ENCODE measurements around the gene ZNHIT6. TPM values are rescaled to one million over a fixed set of nuclear protein-coding genes. Genes with fewer than 3 reads are reported as not detected.
A peak's percentile ranks its signal among the peaks of the same experiment; 100 is the strongest.

The ZNHIT6 gene
- total RNA-seq, 2 experiments from 2014 or later: 16.7 to 17.9 TPM

DNA sequence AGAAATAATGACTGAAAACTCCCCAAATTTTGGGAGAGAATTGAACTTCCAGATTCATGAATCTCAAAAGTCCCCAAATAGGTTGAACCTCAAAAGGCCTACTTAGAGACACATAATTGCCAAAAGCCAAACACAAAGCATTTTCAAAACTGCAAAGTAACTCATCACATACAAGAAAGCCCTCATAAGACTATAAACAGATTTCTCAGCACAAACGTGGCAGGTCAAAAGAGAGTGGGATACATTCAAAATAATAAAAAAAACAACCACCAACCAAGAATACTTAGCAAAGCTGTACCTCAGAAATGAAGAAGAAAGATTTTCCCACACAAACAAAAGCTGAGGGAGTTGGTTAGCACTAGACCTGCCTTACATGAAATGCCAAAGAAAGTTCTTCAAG is 69.8 kb downstream of the ZNHIT6 start:
- Mint-ChIP-seq H3K9me3 (ENCODE audit: insufficient read depth) (peaks cover 35% of the 10 kb centered on the region), H3K27ac (no peak overlapping the region)

DNA sequence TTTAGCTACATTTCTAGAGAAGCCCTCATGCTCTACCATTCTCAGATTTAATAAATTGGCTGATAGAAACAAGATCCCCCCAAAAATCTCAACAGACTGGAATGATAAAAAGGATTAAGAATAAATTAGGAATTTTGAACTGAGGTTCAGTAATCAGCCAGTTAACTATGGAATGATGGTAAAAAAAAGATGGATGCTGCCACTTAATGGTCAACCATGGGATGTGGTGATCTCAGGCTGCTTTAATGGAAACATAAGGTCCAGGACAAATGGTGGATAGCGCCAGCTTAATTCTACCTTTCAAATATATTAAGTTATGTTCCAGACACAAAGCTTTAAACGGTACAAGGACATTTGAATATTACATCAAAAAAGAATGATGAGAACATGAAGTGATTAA is 77.7 kb downstream of the ZNHIT6 start:
- H3K4me1 Mint-ChIP-seq (ENCODE audit: low read depth): no peaks in the 10 kb centered on the region
- H3K27ac Mint-ChIP-seq: no peak overlapping the region
- ChIA-PET CTCF (no interaction called here), POLR2A (no interaction called here)
- peaks cover 29% of the 10 kb centered on the region for H3K36me3 Mint-ChIP-seq (ENCODE audit: low read depth)
- H3K9me3 Mint-ChIP-seq (ENCODE audit: insufficient read depth): no peaks in the 10 kb centered on the region
- H3K4me3 Mint-ChIP-seq: no peak overlapping the region
- H3K27me3 Mint-ChIP-seq (ENCODE audit: low read depth): no peaks in the 10 kb centered on the region
- ATAC-seq: no peak
- DNase-seq: no peak

More for the DNA sequence above, 69.8 kb downstream of the ZNHIT6 start:
- H3K4me1 Mint-ChIP-seq (ENCODE audit: low read depth): no peaks in the 10 kb centered on the region
- no peak for ATAC-seq
- DNase-seq: no peak
- peaks cover 57% of the 10 kb centered on the region for H3K36me3 Mint-ChIP-seq (ENCODE audit: low read depth)
- H3K27me3 Mint-ChIP-seq (ENCODE audit: low read depth): no peaks in the 10 kb centered on the region
- ChIA-PET POLR2A (no interaction called here), CTCF (no interaction called here)
- H3K4me3 Mint-ChIP-seq: no peak overlapping the region

- ATAC-seq (no peak), DNase-seq (no peak)
- H3K36me3 Mint-ChIP-seq (ENCODE audit: low read depth): peaks cover 23% of the 10 kb centered on the region
- H3K4me1 Mint-ChIP-seq (ENCODE audit: low read depth): no peaks in the 10 kb centered on the region
- H3K27ac Mint-ChIP-seq: no peak overlapping the region
- ChIA-PET CTCF (no interaction called here), POLR2A (no interaction called here)
- H3K4me3 Mint-ChIP-seq: no peak overlapping the region
- H3K9me3 Mint-ChIP-seq (ENCODE audit: insufficient read depth): no peaks in the 10 kb centered on the region
- H3K27me3 Mint-ChIP-seq (ENCODE audit: low read depth): no peaks in the 10 kb centered on the region
Measured at GRCh38 chr1:85629532-85629920, 78.7 kb downstream of the ZNHIT6 start.

- H3K27me3 Mint-ChIP-seq (ENCODE audit: low read depth): no peaks in the 10 kb centered on the region
- ATAC-seq (no peak), DNase-seq (no peak)
- no peaks in the 10 kb centered on the region for H3K9me3 Mint-ChIP-seq (ENCODE audit: insufficient read depth)
- POLR2A ChIA-PET: no interaction called here
- H3K27ac Mint-ChIP-seq: no peak overlapping the region
- no peaks in the 10 kb centered on the region for H3K4me1 Mint-ChIP-seq (ENCODE audit: low read depth)
- no peak overlapping the region for H3K4me3 Mint-ChIP-seq
- CTCF ChIA-PET: no interaction called here
- peaks cover 25% of the 10 kb centered on the region for H3K36me3 Mint-ChIP-seq (ENCODE audit: low read depth)
Measured at GRCh38 chr1:85628791-85629531, 79.3 kb downstream of the ZNHIT6 start.

DNA sequence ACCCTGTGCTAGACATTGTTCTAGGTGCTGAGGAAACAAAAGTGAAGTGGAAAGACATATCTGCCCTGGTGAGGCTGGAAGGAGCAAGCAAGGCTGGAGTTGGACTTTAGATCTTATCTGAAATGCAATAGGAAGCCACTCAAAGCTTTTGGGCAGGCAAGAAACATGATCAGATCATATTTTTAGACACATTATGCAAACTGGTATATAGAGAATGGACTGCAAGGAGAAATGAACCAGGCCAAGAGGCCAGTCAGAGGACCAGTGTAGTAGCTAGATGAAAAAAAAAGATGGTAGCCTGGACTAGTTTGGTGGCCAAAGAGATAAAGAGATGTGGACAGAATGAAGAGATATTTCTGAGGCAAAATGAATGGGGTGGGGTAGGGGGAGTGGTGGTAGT is 81.4 kb downstream of the ZNHIT6 start:
- Mint-ChIP-seq H3K27ac (no peak overlapping the region), H3K36me3 (ENCODE audit: low read depth) (peaks cover 39% of the 10 kb centered on the region)

DNA sequence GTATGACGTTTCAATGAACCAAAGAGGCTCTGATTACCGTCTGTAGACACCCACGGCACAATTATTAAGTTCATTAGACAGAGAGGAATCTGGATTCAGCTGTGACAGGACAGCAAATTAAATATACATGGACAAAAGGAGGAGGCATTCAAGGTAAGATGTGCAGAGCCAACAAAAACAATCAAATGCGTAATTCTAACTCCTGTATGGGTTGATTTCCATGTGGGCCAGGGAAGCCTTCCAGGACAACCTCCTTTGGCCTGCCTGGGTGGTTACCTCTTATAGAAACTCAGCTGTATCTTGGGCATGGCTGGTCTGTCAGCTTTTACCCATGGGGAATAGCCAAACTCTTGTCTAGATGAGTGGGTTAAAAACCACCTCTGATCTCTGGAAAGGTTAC is 83.9 kb downstream of the ZNHIT6 start:
- Mint-ChIP-seq H3K9me3 (ENCODE audit: insufficient read depth) (peaks cover 19% of the 10 kb centered on the region), H3K36me3 (ENCODE audit: low read depth) (peaks cover 44% of the 10 kb centered on the region), H3K27me3 (ENCODE audit: low read depth) (no peaks in the 10 kb centered on the region), H3K4me3 (no peak overlapping the region), H3K4me1 (ENCODE audit: low read depth) (peaks cover 6% of the 10 kb centered on the region), H3K27ac (no peak overlapping the region)
- ChIA-PET CTCF (no interaction called here), POLR2A (no interaction called here)
- DNase-seq (no peak), ATAC-seq (no peak)

More for the DNA sequence above, 81.4 kb downstream of the ZNHIT6 start:
- CTCF ChIA-PET: no interaction called here
- no peaks in the 10 kb centered on the region for H3K27me3 Mint-ChIP-seq (ENCODE audit: low read depth)
- DNase-seq: no peak
- peaks cover 6% of the 10 kb centered on the region for H3K4me1 Mint-ChIP-seq (ENCODE audit: low read depth)
- ATAC-seq: no peak
- no peak overlapping the region for H3K4me3 Mint-ChIP-seq
- H3K9me3 Mint-ChIP-seq (ENCODE audit: insufficient read depth): peaks cover 6% of the 10 kb centered on the region
- POLR2A ChIA-PET: no interaction called here

DNA sequence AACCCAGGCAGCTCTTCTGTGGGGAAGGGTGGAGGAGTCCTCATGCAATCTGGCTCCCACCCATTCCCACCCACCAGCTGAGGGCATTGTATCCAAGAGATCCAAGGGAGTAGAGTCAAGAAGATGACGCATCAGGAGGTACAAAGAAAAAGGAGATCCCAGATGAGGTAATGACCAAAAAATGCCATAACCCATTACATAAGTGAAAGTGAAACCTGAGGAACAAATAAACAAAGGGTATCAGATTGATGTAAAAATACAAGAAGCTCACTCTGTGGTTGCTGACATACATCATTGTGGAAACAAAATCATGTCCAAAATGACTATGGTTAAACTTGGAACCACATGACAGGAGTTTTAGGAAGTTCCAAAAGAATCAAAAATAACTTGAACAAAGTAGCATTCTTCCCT is 85.2 kb downstream of the ZNHIT6 start:
- Mint-ChIP-seq H3K9me3 (ENCODE audit: insufficient read depth) (peaks cover 19% of the 10 kb centered on the region), H3K27ac (no peak overlapping the region), H3K4me1 (ENCODE audit: low read depth) (peaks cover 6% of the 10 kb centered on the region), H3K27me3 (ENCODE audit: low read depth) (no peaks in the 10 kb centered on the region), H3K36me3 (ENCODE audit: low read depth) (peaks cover 40% of the 10 kb centered on the region), H3K4me3 (no peak overlapping the region)
- no peak for DNase-seq
- peak; percentile 36 for ATAC-seq
- POLR2A ChIA-PET: interaction anchor here (0.8 kb wide), 1 partner anchor 488 kb away, joined by 3 read pairs; no protein-coding TSS in a partner anchor
- CTCF ChIA-PET: no interaction called here

DNA sequence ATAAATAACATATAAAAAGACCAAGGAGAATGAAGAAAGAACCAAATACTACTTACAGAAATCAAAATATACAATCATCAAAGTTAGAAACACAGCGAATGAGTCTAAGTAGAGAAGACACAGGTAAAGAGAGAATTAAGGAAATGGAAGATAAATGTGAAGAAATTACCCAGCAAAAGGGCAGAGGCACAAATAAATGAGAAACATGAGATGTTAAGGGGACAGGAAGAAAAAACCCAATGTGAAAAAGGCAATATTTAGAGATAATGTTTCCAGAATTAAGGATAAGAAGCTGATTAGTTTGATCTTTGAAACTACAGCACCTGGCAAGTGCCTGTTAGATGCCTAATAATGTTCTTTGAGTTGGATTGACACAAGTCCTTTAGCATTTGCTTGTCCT is 86.8 kb downstream of the ZNHIT6 start:
- Mint-ChIP-seq H3K36me3 (ENCODE audit: low read depth) (peaks cover 32% of the 10 kb centered on the region), H3K27me3 (ENCODE audit: low read depth) (no peaks in the 10 kb centered on the region)
- POLR2A ChIA-PET: no interaction called here

GRCh38 chr1:85617633-85618100 is 90.6 kb downstream of the ZNHIT6 start:
- ChIA-PET POLR2A (no interaction called here), CTCF (no interaction called here)
- no peak for ATAC-seq
- Mint-ChIP-seq H3K4me3 (no peak overlapping the region), H3K27me3 (ENCODE audit: low read depth) (no peaks in the 10 kb centered on the region), H3K4me1 (ENCODE audit: low read depth) (no peaks in the 10 kb centered on the region), H3K27ac (no peak overlapping the region), H3K36me3 (ENCODE audit: low read depth) (peaks cover 17% of the 10 kb centered on the region), H3K9me3 (ENCODE audit: insufficient read depth) (peaks cover 27% of the 10 kb centered on the region)
- DNase-seq: no peak

More for the DNA sequence above, 86.8 kb downstream of the ZNHIT6 start:
- Mint-ChIP-seq H3K4me3 (no peak overlapping the region), H3K27ac (no peak overlapping the region), H3K9me3 (ENCODE audit: insufficient read depth) (peaks cover 22% of the 10 kb centered on the region), H3K4me1 (ENCODE audit: low read depth) (peaks cover 6% of the 10 kb centered on the region)
- DNase-seq: no peak
- ATAC-seq: no peak
- CTCF ChIA-PET: no interaction called here

GRCh38 chr1:85616736-85617135 is 91.5 kb downstream of the ZNHIT6 start:
- no peak overlapping the region for H3K4me3 Mint-ChIP-seq
- H3K36me3 Mint-ChIP-seq (ENCODE audit: low read depth): peaks cover 9% of the 10 kb centered on the region
- H3K4me1 Mint-ChIP-seq (ENCODE audit: low read depth): no peaks in the 10 kb centered on the region
- peaks cover 20% of the 10 kb centered on the region for H3K9me3 Mint-ChIP-seq (ENCODE audit: insufficient read depth)
- ATAC-seq (no peak), DNase-seq (no peak)
- ChIA-PET CTCF (no interaction called here), POLR2A (no interaction called here)
- H3K27me3 Mint-ChIP-seq (ENCODE audit: low read depth): no peaks in the 10 kb centered on the region
- no peak overlapping the region for H3K27ac Mint-ChIP-seq

DNA sequence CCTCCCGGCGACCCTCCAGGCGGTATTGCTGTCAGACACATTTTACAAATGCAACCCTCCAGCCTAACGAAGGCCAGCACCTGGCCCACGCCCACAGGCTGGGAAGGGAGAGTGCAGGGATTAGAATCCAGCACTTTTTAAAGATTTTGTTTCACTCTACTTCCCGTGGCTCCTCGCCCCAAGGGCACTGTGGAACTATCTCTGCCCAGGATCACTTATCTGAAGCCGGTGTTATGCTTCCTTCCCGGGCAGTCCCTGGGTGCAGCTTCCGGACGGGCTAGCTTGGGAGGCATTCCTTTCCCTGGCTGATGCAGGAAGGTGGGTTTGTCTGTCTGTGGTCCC is 91.9 kb downstream of the ZNHIT6 start:
- Mint-ChIP-seq H3K27me3 (ENCODE audit: low read depth) (no peaks in the 10 kb centered on the region), H3K4me1 (ENCODE audit: low read depth) (no peaks in the 10 kb centered on the region), H3K4me3 (no peak overlapping the region), H3K36me3 (ENCODE audit: low read depth) (peaks cover 8% of the 10 kb centered on the region), H3K27ac (no peak overlapping the region), H3K9me3 (ENCODE audit: insufficient read depth) (peaks cover 17% of the 10 kb centered on the region)
- ATAC-seq (no peak), DNase-seq (no peak)
- CTCF ChIA-PET: no interaction called here
- POLR2A ChIA-PET: no interaction called here

DNA sequence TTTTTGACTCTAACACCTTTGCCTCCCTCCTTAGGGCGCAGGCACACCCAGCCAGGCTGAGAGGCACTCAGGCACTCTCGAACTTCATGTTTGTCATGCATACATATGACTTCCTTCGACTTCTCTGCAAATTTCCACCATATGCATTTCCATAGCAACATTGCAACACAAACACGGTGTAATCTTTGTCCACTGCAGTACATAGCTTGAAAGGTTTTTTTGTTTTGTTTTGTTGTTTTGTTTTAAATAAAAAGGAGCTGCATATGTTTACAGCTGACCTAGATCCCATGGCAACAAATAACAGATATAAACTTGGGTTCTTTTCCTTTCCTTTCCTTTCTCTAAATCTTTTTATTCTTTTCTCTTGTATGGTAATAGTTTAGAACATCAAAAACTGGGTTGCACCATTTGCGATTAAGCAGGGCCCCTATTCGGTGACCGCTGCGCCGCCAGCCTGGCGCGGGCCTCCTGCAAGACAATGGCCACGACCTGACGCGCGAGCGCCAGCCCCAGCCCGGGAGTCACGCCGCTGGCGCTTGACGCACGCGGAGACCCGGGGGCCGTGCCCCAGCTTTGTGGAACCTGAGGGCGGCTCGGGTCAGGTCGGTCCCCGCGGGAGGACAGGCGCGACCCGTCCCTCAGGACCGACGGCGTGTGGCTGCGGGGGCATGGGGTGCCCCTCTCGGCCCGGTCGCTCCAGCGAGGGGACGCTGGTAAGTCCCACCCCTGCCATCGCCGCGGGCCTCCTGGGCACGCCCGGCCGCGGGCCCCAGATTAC is 92.5 kb downstream of the ZNHIT6 start:
- ChIA-PET CTCF (no interaction called here), POLR2A (no interaction called here)
- no peak for ATAC-seq
- Mint-ChIP-seq H3K27ac (no peak overlapping the region), H3K4me1 (ENCODE audit: low read depth) (no peaks in the 10 kb centered on the region), H3K36me3 (ENCODE audit: low read depth) (peaks cover 4% of the 10 kb centered on the region), H3K9me3 (ENCODE audit: insufficient read depth) (peaks cover 13% of the 10 kb centered on the region), H3K4me3 (no peak overlapping the region), H3K27me3 (ENCODE audit: low read depth) (no peaks in the 10 kb centered on the region)
- no peak for DNase-seq
